ENCODE data around the gene USP6NL. TPM values are rescaled to one million over a fixed set of nuclear protein-coding genes. Genes with fewer than 3 reads are reported as not detected.
A peak's percentile ranks its signal among the peaks of the same experiment; 100 is the strongest.

USP6NL gene
- total and polyA plus RNA-seq, 10 of the 15 experiments (the other 5 are each of a cell fraction or from before 2014, with no cell fraction given), result 4.0 to 27.7 (median 18.2) TPM

- no peaks in the 10 kb centered on the region for H3K4me1 ChIP-seq (ENCODE audit: control insufficient read depth, insufficient read depth, low read length)
- ATAC-seq, result no peak
- peaks cover 2 to 17% of the 10 kb centered on the region in 2 experiments for H3K36me3 ChIP-seq (ENCODE audit: control insufficient read depth in 2 of 2, insufficient read depth in 2 of 2, low read length in 1 of 2)
- intact Hi-C loops (cut with micrococcal nuclease; ENCODE audit: unreplicated experiment) (no loop called here), in situ Hi-C loops (cut with MboI) (no loop called here)
- TF ChIP-seq ATF7 (IDR thresholded peaks at IDR 0.05; ENCODE audit: low read depth) (no peak), POLR2A (IDR thresholded peaks at IDR 0.05; ENCODE audit: low read depth, low read length) (peak; percentile 17; the same call in 1 of the 2 replicates)
- H4K20me1 ChIP-seq (ENCODE audit: control insufficient read depth, insufficient read depth), result no peaks in the 10 kb centered on the region
- WGBS (ENCODE audit: insufficient coverage, insufficient replicate concordance, low lambda C conversion rate, missing lambda C conversion rate), result 98% methylated on average over 6 of the region's 6 CpGs
- H3K9ac ChIP-seq (ENCODE audit: control insufficient read depth, insufficient read depth, low read length), result no peak overlapping the region
- H3K4me2 ChIP-seq (ENCODE audit: control insufficient read depth, insufficient read depth), result no peak overlapping the region
- FAIRE-seq, result no peak
- SMC1A ChIA-PET (ENCODE audit: uncharacterized antibody, unreplicated experiment), result interaction anchor here (1.6 kb wide), 1 partner anchor 11 kb away, joined by 7 read pairs; no protein-coding TSS in a partner anchor
- no peak for DNase-seq (ENCODE audit: low read depth, low spot score)
- H3K9me3 ChIP-seq (replicated peaks; ENCODE audit: control insufficient read depth, insufficient read depth, low read length), result no peaks in the 10 kb centered on the region
- H2AFZ ChIP-seq (ENCODE audit: control insufficient read depth, low read depth, low read length), result no peak overlapping the region
- no peaks in the 10 kb centered on the region for H3K27me3 ChIP-seq (replicated peaks in 1 of 2; ENCODE audit: control insufficient read depth in 2 of 2, insufficient read depth in 2 of 2, low read length in 1 of 2)
- H3K4me3 ChIP-seq, result no peak overlapping the region
- no peaks in the 10 kb centered on the region for H3K79me2 ChIP-seq (ENCODE audit: control insufficient read depth, insufficient read depth, low read length)
- CTCF ChIA-PET, result interaction anchor here (0.8 kb wide), 1 partner anchor 11 kb away, joined by 5 read pairs; no protein-coding TSS in a partner anchor
- POLR2A ChIA-PET, result interaction anchor here (0.9 kb wide), 1 partner anchor 11 kb away, joined by 3 read pairs; no protein-coding TSS in a partner anchor
- no peak overlapping the region for H3K27ac ChIP-seq (ENCODE audit: control insufficient read depth, insufficient read depth)
- RAD21 ChIA-PET (ENCODE audit: unreplicated experiment), result no interaction called here
- BruUV-seq (replicated peaks), result no TSS peak
Measured at GRCh38 chr10:11493646-11494045, 117.8 kb downstream of the USP6NL start.

GRCh38 chr10:11491087-11491486 lies 120.4 kb downstream of the USP6NL start:
- no peak overlapping the region for H2AFZ ChIP-seq (ENCODE audit: control insufficient read depth, low read depth, low read length)
- no peak overlapping the region for H3K4me2 ChIP-seq (ENCODE audit: control insufficient read depth, insufficient read depth)
- H3K36me3 ChIP-seq (ENCODE audit: control insufficient read depth in 2 of 2, insufficient read depth in 2 of 2, low read length in 1 of 2), result peaks cover 2 to 23% of the 10 kb centered on the region in 2 experiments
- ChIA-PET CTCF (no interaction called here), POLR2A (no interaction called here), RAD21 (ENCODE audit: unreplicated experiment) (no interaction called here), SMC1A (ENCODE audit: uncharacterized antibody, unreplicated experiment) (no interaction called here)
- in situ Hi-C loops (cut with MboI), result no loop called here
- intact Hi-C loops (cut with micrococcal nuclease; ENCODE audit: unreplicated experiment), result no loop called here
- H3K9me3 ChIP-seq (replicated peaks; ENCODE audit: control insufficient read depth, insufficient read depth, low read length), result no peaks in the 10 kb centered on the region
- H3K79me2 ChIP-seq (ENCODE audit: control insufficient read depth, insufficient read depth, low read length), result no peaks in the 10 kb centered on the region
- FAIRE-seq (no peak), ATAC-seq (no peak), DNase-seq (ENCODE audit: low read depth, low spot score) (no peak)
- no peaks in the 10 kb centered on the region for H3K27me3 ChIP-seq (replicated peaks in 1 of 2; ENCODE audit: control insufficient read depth in 2 of 2, insufficient read depth in 2 of 2, low read length in 1 of 2)
- no TSS peak for BruUV-seq (replicated peaks)
- TF ChIP-seq SREBF2 (IDR thresholded peaks at IDR 0.05; ENCODE audit: low read length) (no peak), EZH2 (IDR thresholded peaks at IDR 0.05; ENCODE audit: borderline replicate concordance, control insufficient read depth, low read depth, low read length) (no peak), ZNF384 (IDR thresholded peaks at IDR 0.05; ENCODE audit: borderline replicate concordance, low read depth, low read length) (no peak), PKNOX1 (IDR thresholded peaks at IDR 0.05) (no peak), CTCF (IDR thresholded peaks at IDR 0.05 in 2 of 3, conservative IDR thresholded peaks at IDR 0.05 in 1 of 3; ENCODE audit: control insufficient read depth in 2 of 3, extremely low read depth in 1 of 3, insufficient read depth in 1 of 3, low read depth in 3 of 3, low read length in 3 of 3) (no peak), POLR2AphosphoS5 (IDR thresholded peaks at IDR 0.05; ENCODE audit: low read length) (no peak)
- H3K4me3 ChIP-seq, result no peak overlapping the region
- no peaks in the 10 kb centered on the region for H3K4me1 ChIP-seq (ENCODE audit: control insufficient read depth, insufficient read depth, low read length)
- no peak overlapping the region for H3K27ac ChIP-seq (ENCODE audit: control insufficient read depth, insufficient read depth)
- H4K20me1 ChIP-seq (ENCODE audit: control insufficient read depth, insufficient read depth), result no peaks in the 10 kb centered on the region
- 91% methylated on average over 2 of the region's 2 CpGs for WGBS (ENCODE audit: insufficient coverage, insufficient replicate concordance, low lambda C conversion rate, missing lambda C conversion rate)
- H3K9ac ChIP-seq (ENCODE audit: control insufficient read depth, insufficient read depth, low read length), result no peak overlapping the region

Data from GM12878 (cell line).